H1 (cell line): Measurements from ENCODE around the gene ZNF775. TPM values are rescaled to one million over a fixed set of nuclear protein-coding genes. Genes with fewer than 3 reads are reported as not detected.

Experiments
- ASH2L ChIP-seq: fragments of 200-600, 300-600 bp; sonication (generic); IDR thresholded peaks from one replicate; pipeline ENCODE4 v1.7.1; 2017; ENCODE audit warnings: low read length
- BRCA1 ChIP-seq: IDR thresholded peaks from 2 replicates; pipeline ENCODE4 v1.6.1; 2012; ENCODE audit warnings: low read depth, low read length, improper control_type of control experiment
- CBX5 ChIP-seq: fragments of 300-800, 300-1000 bp; sonication (generic); IDR thresholded peaks from 2 replicates; pipeline ENCODE4 v1.7.1; 2016; ENCODE audit warnings: antibody characterized with exemption, low read length, low read depth
- KDM4A ChIP-seq: IDR thresholded peaks from one replicate; pipeline ENCODE4 v1.7.1; 2012; ENCODE audit warnings: low read depth, mild to moderate bottlenecking, moderate library complexity, low read length, inconsistent platforms; ENCODE audit not compliant: severe bottlenecking
- PHF8 ChIP-seq: fragments of 200-600 bp; sonication (generic); conservative IDR thresholded peaks from 2 replicates; pipeline ENCODE4 v1.7.1; 2012; ENCODE audit warnings: low read depth, mild to moderate bottlenecking, inconsistent platforms, low read length, moderate library complexity
- POLR2AphosphoS5 ChIP-seq: IDR thresholded peaks from 2 replicates; pipeline ENCODE4 v1.6.1; 2011; ENCODE audit warnings: low read depth, low read length
- POU5F1 ChIP-seq: IDR thresholded peaks from 2 replicates; pipeline ENCODE4 v1.6.1; 2011; ENCODE audit warnings: low read depth, mild to moderate bottlenecking, low read length, moderate library complexity
- RAD21 ChIP-seq, 2 experiments: IDR thresholded peaks in 1 of 2; conservative IDR thresholded peaks in 1 of 2; 2 replicates each; pipeline ENCODE4 v1.6.1; 2011; ENCODE audit warnings: low read depth in 2 of 2, low read length in 2 of 2, improper control_type of control experiment in 1 of 2, inconsistent platforms in 1 of 2, mild to moderate bottlenecking in 1 of 2, moderate library complexity in 1 of 2
- RFX5 ChIP-seq: IDR thresholded peaks from 2 replicates; pipeline ENCODE4 v1.6.1; 2011; ENCODE audit warnings: low read depth, low read length, improper control_type of control experiment, borderline replicate concordance
- SIN3A ChIP-seq, 2 experiments: IDR thresholded peaks in 1 of 2; conservative IDR thresholded peaks in 1 of 2; 2 replicates each; pipeline ENCODE4 v1.6.1; 2011 to 2012; ENCODE audit warnings: low read length in 2 of 2, improper control_type of control experiment in 1 of 2, low read depth in 1 of 2, mild to moderate bottlenecking in 1 of 2
- SIX5 ChIP-seq: IDR thresholded peaks from 2 replicates; pipeline ENCODE4 v1.6.1; 2011; ENCODE audit warnings: mild to moderate bottlenecking, low read depth, low read length
- SP1 ChIP-seq: IDR thresholded peaks from 2 replicates; pipeline ENCODE4 v1.6.1; 2011; ENCODE audit warnings: low read depth, low read length
- SP2 ChIP-seq: IDR thresholded peaks from 2 replicates; pipeline ENCODE4 v1.6.1; 2012; ENCODE audit warnings: mild to moderate bottlenecking, low read length, inconsistent platforms
- SRF ChIP-seq: IDR thresholded peaks from 2 replicates; pipeline ENCODE4 v1.6.1; 2011; ENCODE audit warnings: mild to moderate bottlenecking, low read depth, low read length, moderate library complexity
- TAF1 ChIP-seq: IDR thresholded peaks from 2 replicates; pipeline ENCODE4 v1.6.1; 2011; ENCODE audit warnings: mild to moderate bottlenecking, low read depth, low read length
- TBP ChIP-seq: IDR thresholded peaks from 2 replicates; pipeline ENCODE4 v1.6.1; 2011; ENCODE audit warnings: low read depth, low read length, improper control_type of control experiment
- TEAD4 ChIP-seq: IDR thresholded peaks from 2 replicates; pipeline ENCODE4 v1.6.1; 2012; ENCODE audit warnings: low read depth, low read length, inconsistent platforms, mixed read lengths
- ZNF274 ChIP-seq: IDR thresholded peaks from 2 replicates; pipeline ENCODE4 v1.7.0; 2012; ENCODE audit warnings: low read length, borderline replicate concordance; ENCODE audit errors: extremely low read depth
- polyA plus RNA-seq, 7 experiments: library from polyadenylated mRNA; depleted of rRNA in 3 of 7; stranded (reverse) in 5 of 7; unstranded in 2 of 7; fragments of >200 nt in 5 of 7; fragments of 200-250 nt in 2 of 7; gene quantifications; 1 replicate in 5 of 7; 2 replicates in 1 of 7; 4 replicates in 1 of 7; pipeline versions ENCODE4 v1.2.1 to v1.2.3, GENCODE V29; 2011 to 2013; ENCODE audit warnings: missing spikeins in 2 of 7, mixed read lengths in 2 of 7
- total RNA-seq: library from RNA; stranded (reverse); fragmentation: NEBNext Ultra II Directional; extraction: Animal tissue kit (Norgen Biotek cat#: 25700); gene quantifications from 2 replicates; pipeline ENCODE4 v1.2.1, GENCODE V29; 2021
- TF ChIP-seq, protein P1 (sequence below): IDR thresholded peaks from 2 replicates; pipeline ENCODE4 v1.6.1; 2011; ENCODE audit warnings: low read length, improper control_type of control experiment
- TF ChIP-seq, protein P2 (sequence below): IDR thresholded peaks from 2 replicates; pipeline ENCODE4 v1.6.1; 2012; ENCODE audit warnings: low read length, inconsistent platforms
- TF ChIP-seq, protein P3 (sequence below): IDR thresholded peaks from 2 replicates; pipeline ENCODE4 v1.6.1; 2012; ENCODE audit warnings: inconsistent platforms

Gene ZNF775
- total and polyA plus RNA-seq, 2 of the 8 experiments (the other 6 are each of a cell fraction or from before 2014, with no cell fraction given), result 13.6 to 21.5 TPM

DNA sequence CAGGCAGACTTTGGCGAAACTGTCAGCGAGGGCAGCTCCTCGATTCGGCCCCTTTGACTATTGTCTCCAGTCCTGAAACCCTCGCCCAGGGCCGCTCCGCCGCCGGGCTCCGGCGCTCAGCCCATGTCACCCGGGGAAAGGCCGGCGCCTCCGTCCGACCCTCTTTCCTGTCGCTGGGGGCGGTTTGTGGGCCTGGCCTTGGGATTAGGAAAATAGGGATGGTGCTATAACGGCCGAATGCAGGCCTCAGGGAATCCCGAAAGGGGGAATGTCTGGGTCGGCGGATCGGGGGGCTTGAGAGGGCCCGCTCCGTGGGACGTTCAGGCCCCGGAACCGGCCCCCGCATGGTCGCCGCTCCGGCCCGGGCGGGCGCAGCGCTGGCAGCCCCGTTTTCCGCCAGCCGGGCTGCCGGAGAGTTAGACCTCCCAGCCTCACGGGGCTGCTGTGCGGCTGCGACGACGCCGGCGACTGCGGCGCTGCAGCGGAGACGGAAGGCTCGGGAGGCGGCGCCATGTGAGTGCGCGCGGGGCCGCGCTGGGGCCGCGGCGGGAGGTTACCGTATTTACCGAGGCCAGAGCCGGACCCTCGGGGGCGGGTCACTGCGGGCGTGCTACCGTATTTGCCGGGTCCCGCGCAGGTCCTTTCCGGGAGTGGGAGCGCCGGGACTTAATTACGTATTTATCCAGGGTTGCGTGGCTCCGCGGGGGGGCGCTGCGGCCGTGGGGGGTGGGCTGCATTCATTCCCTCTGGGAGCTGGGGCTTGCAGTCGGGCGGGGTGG lies 25.9 kb downstream of the ZNF775 start (continued):
- TF ChIP-seq RFX5 (no peak), SP1 (no peak), TBP (peak; percentile 56), POLR2AphosphoS5 (peak; percentile 42; the same call in 1 of the 2 replicates), TAF1 (peak; percentile 82), SRF (no peak), POU5F1 (no peak), CBX5 (no peak), TEAD4 (no peak), KDM4A (peak; percentile 19), BRCA1 (no peak), SIN3A (conservative IDR thresholded peaks at IDR 0.05 in 1 of 2, IDR thresholded peaks at IDR 0.05 in 1 of 2; ENCODE audit: low read depth in 1 of 2, low read length in 2 of 2) (peak; percentile 41 to 50; a peak in 2 of 4 replicates), RAD21 (IDR thresholded peaks at IDR 0.05 in 1 of 2, conservative IDR thresholded peaks at IDR 0.05 in 1 of 2; ENCODE audit: low read depth in 2 of 2, low read length in 2 of 2) (peak in 1 of 2 experiments; percentile 9; a peak in 2 of 4 replicates), SP2 (no peak), PHF8 (peak; percentile 28; the same call in 1 of the 2 replicates), ASH2L (no peak), SIX5 (no peak), ZNF274 (no peak)
- TF ChIP-seq, protein P1, sequence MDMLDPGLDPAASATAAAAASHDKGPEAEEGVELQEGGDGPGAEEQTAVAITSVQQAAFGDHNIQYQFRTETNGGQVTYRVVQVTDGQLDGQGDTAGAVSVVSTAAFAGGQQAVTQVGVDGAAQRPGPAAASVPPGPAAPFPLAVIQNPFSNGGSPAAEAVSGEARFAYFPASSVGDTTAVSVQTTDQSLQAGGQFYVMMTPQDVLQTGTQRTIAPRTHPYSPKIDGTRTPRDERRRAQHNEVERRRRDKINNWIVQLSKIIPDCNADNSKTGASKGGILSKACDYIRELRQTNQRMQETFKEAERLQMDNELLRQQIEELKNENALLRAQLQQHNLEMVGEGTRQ, result no peak
- TF ChIP-seq, protein P2, sequence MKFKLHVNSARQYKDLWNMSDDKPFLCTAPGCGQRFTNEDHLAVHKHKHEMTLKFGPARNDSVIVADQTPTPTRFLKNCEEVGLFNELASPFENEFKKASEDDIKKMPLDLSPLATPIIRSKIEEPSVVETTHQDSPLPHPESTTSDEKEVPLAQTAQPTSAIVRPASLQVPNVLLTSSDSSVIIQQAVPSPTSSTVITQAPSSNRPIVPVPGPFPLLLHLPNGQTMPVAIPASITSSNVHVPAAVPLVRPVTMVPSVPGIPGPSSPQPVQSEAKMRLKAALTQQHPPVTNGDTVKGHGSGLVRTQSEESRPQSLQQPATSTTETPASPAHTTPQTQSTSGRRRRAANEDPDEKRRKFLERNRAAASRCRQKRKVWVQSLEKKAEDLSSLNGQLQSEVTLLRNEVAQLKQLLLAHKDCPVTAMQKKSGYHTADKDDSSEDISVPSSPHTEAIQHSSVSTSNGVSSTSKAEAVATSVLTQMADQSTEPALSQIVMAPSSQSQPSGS, result peak; percentile 34; the same call in 1 of the 2 replicates
- TF ChIP-seq, protein P3, sequence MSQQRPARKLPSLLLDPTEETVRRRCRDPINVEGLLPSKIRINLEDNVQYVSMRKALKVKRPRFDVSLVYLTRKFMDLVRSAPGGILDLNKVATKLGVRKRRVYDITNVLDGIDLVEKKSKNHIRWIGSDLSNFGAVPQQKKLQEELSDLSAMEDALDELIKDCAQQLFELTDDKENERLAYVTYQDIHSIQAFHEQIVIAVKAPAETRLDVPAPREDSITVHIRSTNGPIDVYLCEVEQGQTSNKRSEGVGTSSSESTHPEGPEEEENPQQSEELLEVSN, result peak; percentile 59
